Stomach smooth muscle (tissue), 2 donors: ENCODE data around the gene C16orf92.
A peak's percentile ranks its signal among the peaks of the same experiment; 100 is the strongest.

Experiments
- H3K27ac ChIP-seq: one replicate; pipeline ENCODE4 v1.7.0; 2013; ENCODE audit warnings: mild to moderate bottlenecking, low read length, inconsistent platforms
- H3K27me3 ChIP-seq, 2 donors: one replicate each; pipeline ENCODE4 v1.7.0; 2013; ENCODE audit warnings: low read length in 2 of 2; ENCODE audit not compliant: insufficient read depth in 2 of 2, control insufficient read depth in 1 of 2
- H3K36me3 ChIP-seq, 2 donors: one replicate each; pipeline ENCODE4 v1.7.0; 2013; ENCODE audit warnings: low read length in 2 of 2; ENCODE audit not compliant: control insufficient read depth in 2 of 2, insufficient read depth in 2 of 2
- H3K4me1 ChIP-seq: one replicate; pipeline ENCODE4 v1.7.0; 2013; ENCODE audit warnings: low read length; ENCODE audit not compliant: control insufficient read depth, insufficient read depth
- H3K4me3 ChIP-seq, 2 donors: one replicate each; pipeline ENCODE4 v1.7.0; 2013; ENCODE audit warnings: low read length in 2 of 2
- H3K9ac ChIP-seq, 2 donors: one replicate each; pipeline ENCODE4 v1.7.0; 2013; ENCODE audit warnings: low read length in 2 of 2, mild to moderate bottlenecking in 1 of 2
- H3K9me3 ChIP-seq, 2 donors: one replicate each; pipeline ENCODE4 v1.7.0; 2013; ENCODE audit warnings: low read length in 2 of 2; ENCODE audit not compliant: control insufficient read depth in 2 of 2
- donor health status: healthy.
- donor health status: Pancreatic carcinoma.

The C16orf92 gene

GRCh38 chr16:30052671-30053372, 29.8 kb downstream of the C16orf92 start:
- Histone ChIP-seq H3K9me3 (no peaks in the 10 kb centered on the region), H3K9ac (peak overlapping the region; percentile 52 to 66), H3K4me3 (peak overlapping the region; percentile 83 to 87), H3K27ac (no peak overlapping the region), H3K27me3 (no peaks in the 10 kb centered on the region), H3K4me1 (peaks cover 9% of the 10 kb centered on the region), H3K36me3 (no peaks in the 10 kb centered on the region)

DNA sequence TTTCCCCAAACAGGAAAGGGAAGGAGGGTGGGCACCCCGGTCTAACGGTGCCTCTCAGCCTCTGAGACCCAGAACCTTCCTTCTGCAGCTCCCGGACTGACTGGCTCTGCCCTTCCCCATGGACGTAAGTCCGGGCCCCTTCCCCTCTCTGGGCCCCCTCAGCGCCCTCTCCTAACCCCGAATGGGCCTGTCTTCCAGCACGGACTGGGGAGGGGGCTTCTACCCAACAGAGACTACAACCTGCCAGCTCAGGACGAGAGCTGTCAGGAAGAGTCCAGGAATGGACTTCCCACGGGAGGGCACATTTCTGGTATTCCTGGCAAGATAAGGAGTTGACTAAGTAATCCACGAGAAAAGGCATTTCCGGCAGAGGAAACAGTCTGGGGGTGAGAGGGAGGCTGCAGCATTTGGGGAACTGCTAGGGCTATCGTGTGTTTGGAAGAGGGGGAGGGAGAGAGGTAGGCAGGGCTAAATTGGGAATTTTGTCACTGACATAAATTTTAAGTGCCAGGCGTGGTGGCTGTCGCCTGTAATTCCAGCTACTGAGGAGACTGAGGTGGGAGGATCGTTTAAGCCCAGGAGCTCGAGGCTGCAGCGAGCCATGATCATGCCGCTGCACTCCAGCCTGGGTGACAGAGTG, 30.5 kb downstream of the C16orf92 start:
- no peaks in the 10 kb centered on the region for H3K36me3 ChIP-seq
- peak overlapping the region; percentile 52 to 66 for H3K9ac ChIP-seq
- peak overlapping the region; percentile 83 to 87 for H3K4me3 ChIP-seq
- no peak overlapping the region for H3K27ac ChIP-seq
- no peaks in the 10 kb centered on the region for H3K27me3 ChIP-seq
- H3K9me3 ChIP-seq: no peaks in the 10 kb centered on the region
- peaks cover 9% of the 10 kb centered on the region for H3K4me1 ChIP-seq

- Histone ChIP-seq H3K9me3 (no peaks in the 10 kb centered on the region), H3K36me3 (no peaks in the 10 kb centered on the region), H3K4me1 (peaks cover 9% of the 10 kb centered on the region), H3K27me3 (no peaks in the 10 kb centered on the region), H3K4me3 (no peak overlapping the region), H3K27ac (no peak overlapping the region), H3K9ac (no peak overlapping the region)
Measured at GRCh38 chr16:30054451-30054850, 31.5 kb downstream of the C16orf92 start.

- Histone ChIP-seq H3K4me1 (peaks cover 11% of the 10 kb centered on the region), H3K4me3 (no peak overlapping the region), H3K36me3 (no peaks in the 10 kb centered on the region), H3K27ac (no peak overlapping the region), H3K9me3 (no peaks in the 10 kb centered on the region), H3K9ac (no peak overlapping the region), H3K27me3 (no peaks in the 10 kb centered on the region)
Measured at GRCh38 chr16:30054959-30055553, 32.1 kb downstream of the C16orf92 start.

DNA sequence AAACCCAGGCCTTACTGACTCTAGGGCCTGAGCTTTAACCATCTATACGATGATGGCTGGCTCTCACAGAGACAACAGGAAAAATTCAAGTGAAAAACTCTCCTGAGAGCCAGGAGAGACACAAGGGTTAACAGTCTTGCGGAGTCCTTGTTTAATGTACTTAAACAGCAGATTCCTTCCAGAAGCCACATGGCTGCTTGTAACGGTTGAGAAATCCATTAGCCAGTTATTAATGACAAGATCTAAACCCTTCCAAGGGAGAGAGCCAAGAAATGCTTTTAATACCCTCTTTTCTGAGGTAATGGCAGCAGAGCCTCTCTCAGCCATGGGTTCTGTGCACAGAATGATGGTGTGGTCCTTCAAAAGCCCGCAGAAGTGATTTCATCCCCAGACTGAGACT, 37.3 kb downstream of the C16orf92 start:
- Histone ChIP-seq H3K9ac (peak overlapping the region in 1 of 2 donors; percentile 38), H3K4me1 (peaks cover 35% of the 10 kb centered on the region)

GRCh38 chr16:30060836-30061554, 38.0 kb downstream of the C16orf92 start:
- H3K9ac ChIP-seq: peak overlapping the region in 1 of 2 donors; percentile 47
- no peaks in the 10 kb centered on the region for H3K9me3 ChIP-seq
- H3K36me3 ChIP-seq: no peaks in the 10 kb centered on the region
- H3K4me3 ChIP-seq: no peak overlapping the region
- no peaks in the 10 kb centered on the region for H3K27me3 ChIP-seq
- no peak overlapping the region for H3K27ac ChIP-seq
- H3K4me1 ChIP-seq: peaks cover 35% of the 10 kb centered on the region

More for the DNA sequence above, 37.3 kb downstream of the C16orf92 start:
- no peak overlapping the region for H3K27ac ChIP-seq
- H3K27me3 ChIP-seq: no peaks in the 10 kb centered on the region
- no peaks in the 10 kb centered on the region for H3K36me3 ChIP-seq
- H3K9me3 ChIP-seq: no peaks in the 10 kb centered on the region
- no peak overlapping the region for H3K4me3 ChIP-seq

GRCh38 chr16:30063278-30063892, 40.4 kb downstream of the C16orf92 start:
- peak overlapping the region; percentile 94 to 98 for H3K9ac ChIP-seq
- H3K36me3 ChIP-seq: peaks cover 10 to 13% of the 10 kb centered on the region in 2 donors
- H3K9me3 ChIP-seq: no peaks in the 10 kb centered on the region
- H3K4me3 ChIP-seq: peak overlapping the region; percentile 86 to 97
- H3K4me1 ChIP-seq: peaks cover 56% of the 10 kb centered on the region
- H3K27ac ChIP-seq: peak overlapping the region; percentile 99
- no peaks in the 10 kb centered on the region for H3K27me3 ChIP-seq

GRCh38 chr16:30063893-30064728, 41.1 kb downstream of the C16orf92 start:
- H3K4me1 ChIP-seq: peaks cover 63% of the 10 kb centered on the region
- H3K27ac ChIP-seq: peak overlapping the region; percentile 99
- H3K36me3 ChIP-seq: peaks cover 17 to 20% of the 10 kb centered on the region in 2 donors
- no peaks in the 10 kb centered on the region for H3K27me3 ChIP-seq
- peak overlapping the region; percentile 86 to 97 for H3K4me3 ChIP-seq
- no peaks in the 10 kb centered on the region for H3K9me3 ChIP-seq
- peak overlapping the region; percentile 94 to 98 for H3K9ac ChIP-seq

DNA sequence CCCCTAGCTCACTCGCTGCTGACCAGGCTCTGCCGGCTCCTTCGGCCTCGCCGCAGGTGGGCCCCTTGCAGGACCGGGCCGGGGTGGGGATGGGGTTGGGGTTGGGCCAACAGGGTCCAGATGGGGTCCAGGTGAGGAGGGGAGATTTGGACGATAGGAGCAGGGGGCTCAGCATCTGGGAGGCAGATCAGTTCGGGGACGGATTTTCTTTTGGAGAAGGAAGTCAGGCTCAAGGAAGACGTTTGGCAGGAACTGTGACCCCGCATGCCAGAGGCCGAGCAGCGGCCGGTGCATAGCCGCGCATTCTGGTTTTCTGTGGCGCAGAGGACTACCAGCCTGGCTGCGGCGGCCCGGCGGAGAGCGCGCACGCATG, 41.7 kb downstream of the C16orf92 start:
- Histone ChIP-seq H3K27ac (peak overlapping the region; percentile 99), H3K9me3 (no peaks in the 10 kb centered on the region), H3K27me3 (no peaks in the 10 kb centered on the region), H3K9ac (peak overlapping the region; percentile 94 to 98), H3K4me3 (peak overlapping the region; percentile 86 to 97), H3K4me1 (peaks cover 69% of the 10 kb centered on the region), H3K36me3 (peaks cover 24 to 26% of the 10 kb centered on the region in 2 donors)
